ENCODE results near the gene ALPK3. TPM values are rescaled to one million over a fixed set of nuclear protein-coding genes. Genes with fewer than 3 reads are reported as not detected.
A peak's percentile ranks its signal among the peaks of the same experiment; 100 is the strongest.

Gene ALPK3
- total and polyA plus RNA-seq, 10 of the 15 experiments (the other 5 are each of a cell fraction or from before 2014, with no cell fraction given) = under 0.01 to 0.05 (median 0.02) TPM; not detected in 6

DNA sequence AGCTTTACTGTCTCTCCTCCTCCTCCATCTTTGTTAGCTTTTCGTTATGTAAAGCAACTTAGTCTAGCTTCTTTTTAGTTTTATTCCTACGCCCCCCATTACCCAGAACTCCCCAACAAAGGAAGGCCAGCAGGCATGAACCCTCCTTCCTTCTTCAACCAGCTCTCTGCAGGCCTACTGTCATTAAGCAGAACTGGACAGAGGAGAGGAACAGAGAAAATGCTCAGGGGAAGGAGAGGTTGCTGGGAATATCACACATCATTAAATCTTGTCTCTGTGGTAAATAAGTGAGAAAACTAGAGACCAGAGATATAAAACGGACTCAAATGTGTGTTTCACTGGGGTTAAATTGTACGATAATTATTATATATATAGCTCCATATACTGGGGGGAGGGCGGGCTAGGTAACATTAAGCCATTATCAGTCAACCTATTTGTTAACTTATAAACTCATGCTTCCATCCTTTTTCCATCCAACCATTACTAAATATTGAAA, 48.0 kb downstream of the ALPK3 start (continued):
- TF ChIP-seq, protein P1, sequence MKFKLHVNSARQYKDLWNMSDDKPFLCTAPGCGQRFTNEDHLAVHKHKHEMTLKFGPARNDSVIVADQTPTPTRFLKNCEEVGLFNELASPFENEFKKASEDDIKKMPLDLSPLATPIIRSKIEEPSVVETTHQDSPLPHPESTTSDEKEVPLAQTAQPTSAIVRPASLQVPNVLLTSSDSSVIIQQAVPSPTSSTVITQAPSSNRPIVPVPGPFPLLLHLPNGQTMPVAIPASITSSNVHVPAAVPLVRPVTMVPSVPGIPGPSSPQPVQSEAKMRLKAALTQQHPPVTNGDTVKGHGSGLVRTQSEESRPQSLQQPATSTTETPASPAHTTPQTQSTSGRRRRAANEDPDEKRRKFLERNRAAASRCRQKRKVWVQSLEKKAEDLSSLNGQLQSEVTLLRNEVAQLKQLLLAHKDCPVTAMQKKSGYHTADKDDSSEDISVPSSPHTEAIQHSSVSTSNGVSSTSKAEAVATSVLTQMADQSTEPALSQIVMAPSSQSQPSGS (IDR thresholded peaks at IDR 0.05; ENCODE audit: low read length) = no peak
- TF ChIP-seq, protein P2, sequence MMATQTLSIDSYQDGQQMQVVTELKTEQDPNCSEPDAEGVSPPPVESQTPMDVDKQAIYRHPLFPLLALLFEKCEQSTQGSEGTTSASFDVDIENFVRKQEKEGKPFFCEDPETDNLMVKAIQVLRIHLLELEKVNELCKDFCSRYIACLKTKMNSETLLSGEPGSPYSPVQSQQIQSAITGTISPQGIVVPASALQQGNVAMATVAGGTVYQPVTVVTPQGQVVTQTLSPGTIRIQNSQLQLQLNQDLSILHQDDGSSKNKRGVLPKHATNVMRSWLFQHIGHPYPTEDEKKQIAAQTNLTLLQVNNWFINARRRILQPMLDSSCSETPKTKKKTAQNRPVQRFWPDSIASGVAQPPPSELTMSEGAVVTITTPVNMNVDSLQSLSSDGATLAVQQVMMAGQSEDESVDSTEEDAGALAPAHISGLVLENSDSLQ (IDR thresholded peaks at IDR 0.05) = no peak
- TF ChIP-seq SPI1 (IDR thresholded peaks at IDR 0.05; ENCODE audit: borderline replicate concordance, insufficient read depth, low read depth, low read length) (peak; percentile 67; the same call in 1 of the 2 replicates), DPF2 (IDR thresholded peaks at IDR 0.05) (no peak), MTA2 (IDR thresholded peaks at IDR 0.05; ENCODE audit: low read depth) (peak; percentile 94), CHD1 (IDR thresholded peaks at IDR 0.05; ENCODE audit: low read depth, low read length) (no peak), YY1 (IDR thresholded peaks at IDR 0.05; ENCODE audit: low read depth, low read length) (no peak), ZBED1 (IDR thresholded peaks at IDR 0.05; ENCODE audit: borderline replicate concordance) (no peak), CBX3 (IDR thresholded peaks at IDR 0.05; ENCODE audit: borderline replicate concordance, low read depth) (no peak), BCL11A (IDR thresholded peaks at IDR 0.05; ENCODE audit: low read depth, low read length) (no peak), RBBP5 (conservative IDR thresholded peaks at IDR 0.05) (no peak), FOXK2 (IDR thresholded peaks at IDR 0.05) (no peak), ZNF24 (IDR thresholded peaks at IDR 0.05) (peak; percentile 17; the same call in 1 of the 2 replicates), STAT3 (IDR thresholded peaks at IDR 0.05; ENCODE audit: low read depth, low read length) (no peak), BACH1 (IDR thresholded peaks at IDR 0.05; ENCODE audit: borderline replicate concordance) (no peak; the same call in 1 of the 2 replicates), LARP7 (IDR thresholded peaks at IDR 0.05) (no peak), ATF7 (IDR thresholded peaks at IDR 0.05; ENCODE audit: low read depth) (0 out of 2 replicates have a peak, but pooled peaks have one; percentile 21), MTA3 (IDR thresholded peaks at IDR 0.05; ENCODE audit: borderline replicate concordance, low read length) (no peak), NR2C2 (IDR thresholded peaks at IDR 0.05; ENCODE audit: borderline replicate concordance, control insufficient read depth, insufficient read length, low read depth) (no peak), HCFC1 (IDR thresholded peaks at IDR 0.05; ENCODE audit: low read length) (no peak), BRCA1 (IDR thresholded peaks at IDR 0.05; ENCODE audit: low read depth, low read length) (no peak)
- TF ChIP-seq, protein P3, sequence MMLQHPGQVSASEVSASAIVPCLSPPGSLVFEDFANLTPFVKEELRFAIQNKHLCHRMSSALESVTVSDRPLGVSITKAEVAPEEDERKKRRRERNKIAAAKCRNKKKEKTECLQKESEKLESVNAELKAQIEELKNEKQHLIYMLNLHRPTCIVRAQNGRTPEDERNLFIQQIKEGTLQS (IDR thresholded peaks at IDR 0.05; ENCODE audit: borderline replicate concordance, extremely low read depth, low read depth, low read length) = no peak
- TF ChIP-seq, protein P4, sequence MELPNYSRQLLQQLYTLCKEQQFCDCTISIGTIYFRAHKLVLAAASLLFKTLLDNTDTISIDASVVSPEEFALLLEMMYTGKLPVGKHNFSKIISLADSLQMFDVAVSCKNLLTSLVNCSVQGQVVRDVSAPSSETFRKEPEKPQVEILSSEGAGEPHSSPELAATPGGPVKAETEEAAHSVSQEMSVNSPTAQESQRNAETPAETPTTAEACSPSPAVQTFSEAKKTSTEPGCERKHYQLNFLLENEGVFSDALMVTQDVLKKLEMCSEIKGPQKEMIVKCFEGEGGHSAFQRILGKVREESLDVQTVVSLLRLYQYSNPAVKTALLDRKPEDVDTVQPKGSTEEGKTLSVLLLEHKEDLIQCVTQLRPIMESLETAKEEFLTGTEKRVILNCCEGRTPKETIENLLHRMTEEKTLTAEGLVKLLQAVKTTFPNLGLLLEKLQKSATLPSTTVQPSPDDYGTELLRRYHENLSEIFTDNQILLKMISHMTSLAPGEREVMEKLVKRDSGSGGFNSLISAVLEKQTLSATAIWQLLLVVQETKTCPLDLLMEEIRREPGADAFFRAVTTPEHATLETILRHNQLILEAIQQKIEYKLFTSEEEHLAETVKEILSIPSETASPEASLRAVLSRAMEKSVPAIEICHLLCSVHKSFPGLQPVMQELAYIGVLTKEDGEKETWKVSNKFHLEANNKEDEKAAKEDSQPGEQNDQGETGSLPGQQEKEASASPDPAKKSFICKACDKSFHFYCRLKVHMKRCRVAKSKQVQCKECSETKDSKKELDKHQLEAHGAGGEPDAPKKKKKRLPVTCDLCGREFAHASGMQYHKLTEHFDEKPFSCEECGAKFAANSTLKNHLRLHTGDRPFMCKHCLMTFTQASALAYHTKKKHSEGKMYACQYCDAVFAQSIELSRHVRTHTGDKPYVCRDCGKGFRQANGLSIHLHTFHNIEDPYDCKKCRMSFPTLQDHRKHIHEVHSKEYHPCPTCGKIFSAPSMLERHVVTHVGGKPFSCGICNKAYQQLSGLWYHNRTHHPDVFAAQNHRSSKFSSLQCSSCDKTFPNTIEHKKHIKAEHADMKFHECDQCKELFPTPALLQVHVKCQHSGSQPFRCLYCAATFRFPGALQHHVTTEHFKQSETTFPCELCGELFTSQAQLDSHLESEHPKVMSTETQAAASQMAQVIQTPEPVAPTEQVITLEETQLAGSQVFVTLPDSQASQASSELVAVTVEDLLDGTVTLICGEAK (IDR thresholded peaks at IDR 0.05; ENCODE audit: borderline replicate concordance) = no peak
- TF ChIP-seq, protein P5, sequence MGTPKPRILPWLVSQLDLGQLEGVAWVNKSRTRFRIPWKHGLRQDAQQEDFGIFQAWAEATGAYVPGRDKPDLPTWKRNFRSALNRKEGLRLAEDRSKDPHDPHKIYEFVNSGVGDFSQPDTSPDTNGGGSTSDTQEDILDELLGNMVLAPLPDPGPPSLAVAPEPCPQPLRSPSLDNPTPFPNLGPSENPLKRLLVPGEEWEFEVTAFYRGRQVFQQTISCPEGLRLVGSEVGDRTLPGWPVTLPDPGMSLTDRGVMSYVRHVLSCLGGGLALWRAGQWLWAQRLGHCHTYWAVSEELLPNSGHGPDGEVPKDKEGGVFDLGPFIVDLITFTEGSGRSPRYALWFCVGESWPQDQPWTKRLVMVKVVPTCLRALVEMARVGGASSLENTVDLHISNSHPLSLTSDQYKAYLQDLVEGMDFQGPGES (IDR thresholded peaks at IDR 0.05) = no peak

All from GM12878 (cell line).